Chondrocyte (in vitro differentiated cells): ENCODE measurements around the gene MYCBPAP. TPM values are rescaled to one million over a fixed set of nuclear protein-coding genes. Genes with fewer than 3 reads are reported as not detected.

Experiments used
- DNase-seq: peaks from one replicate; pipeline ENCODE4 v3.0.0; 2021; ENCODE audit warnings: mixed read lengths, low spot score
- H3K27ac Mint-ChIP-seq: one replicate; pipeline ENCODE4 v1.8.0; 2021; ENCODE audit warnings: mild to moderate bottlenecking, moderate library complexity, mixed read lengths; ENCODE audit not compliant: unreplicated experiment
- H3K27me3 Mint-ChIP-seq: 2 replicates; pipeline ENCODE4 v1.8.0; 2021; ENCODE audit warnings: low read depth, mixed read lengths
- H3K36me3 Mint-ChIP-seq: 2 replicates; pipeline ENCODE4 v1.8.0; 2021; ENCODE audit warnings: low read depth, mixed read lengths
- H3K4me1 Mint-ChIP-seq: 2 replicates; pipeline ENCODE4 v1.8.0; 2021; ENCODE audit warnings: low read depth, mild to moderate bottlenecking, mixed read lengths
- H3K4me3 Mint-ChIP-seq: one replicate; pipeline ENCODE4 v1.8.0; 2021; ENCODE audit warnings: mild to moderate bottlenecking, moderate library complexity, mixed read lengths; ENCODE audit not compliant: unreplicated experiment
- H3K9me3 Mint-ChIP-seq: 2 replicates; pipeline ENCODE4 v1.8.0; 2021; ENCODE audit warnings: low read depth, mixed read lengths
- CTCF ChIP-seq: fragments of 200-600 bp; sonication (generic); IDR thresholded peaks from 2 replicates; pipeline ENCODE4 v1.5.0; 2021; ENCODE audit warnings: antibody characterized with exemption, mild to moderate bottlenecking, moderate library complexity
- total RNA-seq: library from RNA; stranded (reverse); gene quantifications from 3 replicates; pipeline ENCODE4 v1.2.1, GENCODE V29; 2021

Gene MYCBPAP
- total RNA-seq, 1 donor from 2014 or later: 0.99 TPM

GRCh38 chr17:50476545-50477315 is 31.5 kb upstream of the MYCBPAP start:
- peak; percentile 60 for DNase-seq
- no peak overlapping the region for H3K27ac Mint-ChIP-seq
- H3K27me3 Mint-ChIP-seq: no peaks in the 10 kb centered on the region
- H3K36me3 Mint-ChIP-seq: peaks cover 2% of the 10 kb centered on the region
- H3K4me1 Mint-ChIP-seq: peaks cover 19% of the 10 kb centered on the region
- no peaks in the 10 kb centered on the region for H3K9me3 Mint-ChIP-seq
- no peak for TF ChIP-seq CTCF
- H3K4me3 Mint-ChIP-seq: no peak overlapping the region

GRCh38 chr17:50477976-50478375 is 30.3 kb upstream of the MYCBPAP start:
- Mint-ChIP-seq H3K4me3 (peak overlapping the region; percentile 67), H3K36me3 (peaks cover 5% of the 10 kb centered on the region), H3K27ac (peak overlapping the region; percentile 91), H3K4me1 (peaks cover 28% of the 10 kb centered on the region), H3K27me3 (no peaks in the 10 kb centered on the region), H3K9me3 (no peaks in the 10 kb centered on the region)
- TF ChIP-seq CTCF: no peak
- DNase-seq: peak; percentile 47

GRCh38 chr17:50478391-50479381 is 29.6 kb upstream of the MYCBPAP start, which contains the start of gene RSAD1:
Gene RSAD1, plus strand, starts transcription at chr17:50478860. Its CDS starts 25 bp downstream, at chr17:50478885.
- H3K4me1 Mint-ChIP-seq: peaks cover 29% of the 10 kb centered on the region

GRCh38 chr17:50479522-50480141 is 28.6 kb upstream of the MYCBPAP start:
- no peaks in the 10 kb centered on the region for H3K9me3 Mint-ChIP-seq
- H3K4me1 Mint-ChIP-seq: peaks cover 29% of the 10 kb centered on the region
- peak; percentile 66 for TF ChIP-seq CTCF
- DNase-seq: peak; percentile 87
- no peaks in the 10 kb centered on the region for H3K27me3 Mint-ChIP-seq
- peak overlapping the region; percentile 94 for H3K27ac Mint-ChIP-seq
- H3K36me3 Mint-ChIP-seq: peaks cover 4% of the 10 kb centered on the region
- H3K4me3 Mint-ChIP-seq: peak overlapping the region; percentile 77

More at GRCh38 chr17:50478391-50479381, 29.6 kb upstream of the MYCBPAP start, which contains the start of gene RSAD1:
- Mint-ChIP-seq H3K36me3 (peaks cover 3% of the 10 kb centered on the region), H3K9me3 (no peaks in the 10 kb centered on the region), H3K27me3 (no peaks in the 10 kb centered on the region), H3K4me3 (peak within 1 kb of the TSS; percentile 77), H3K27ac (peak within 1 kb of the TSS; percentile 94)
- TF ChIP-seq CTCF: peak; percentile 97
- DNase-seq: peak; percentile 92
